ENCODE data around the gene EFL1. TPM values are rescaled to one million over a fixed set of nuclear protein-coding genes. Genes with fewer than 3 reads are reported as not detected.
"Not testable (repeated sequence)": the region's sequence is repeated elsewhere in the genome, so short reads cannot be mapped to it uniquely, and the experiment has no call there.

EFL1 gene
- total RNA-seq, 1 donor from 2014 or later = 13.8 TPM

DNA sequence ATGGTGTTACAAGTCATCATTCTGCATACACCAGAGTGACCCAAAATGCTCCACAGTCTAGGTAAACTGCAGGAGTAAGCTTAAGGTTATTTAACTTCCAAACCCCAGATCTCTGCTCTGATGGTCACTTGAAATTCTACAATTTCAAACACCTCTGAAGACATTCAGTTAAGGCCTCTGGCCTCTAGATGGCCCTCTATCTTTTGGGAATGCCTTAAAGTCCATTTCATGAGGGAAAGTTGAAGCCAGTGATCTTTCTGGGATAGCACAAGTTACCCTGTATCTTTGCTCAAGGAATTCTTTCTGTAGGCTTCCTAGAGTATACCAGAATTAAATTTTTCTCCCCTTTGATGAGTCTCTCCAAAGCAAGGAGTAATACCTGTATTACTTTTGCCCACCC is 18.7 kb upstream of the EFL1 start:
- H3K9me3 ChIP-seq; DNase-seq; ATAC-seq; intact Hi-C loops (cut with DNase I); H3K4me1 ChIP-seq; H3K4me3 ChIP-seq; H3K27ac ChIP-seq; H3K36me3 ChIP-seq: not testable (repeated sequence)
- TF ChIP-seq, protein P1, sequence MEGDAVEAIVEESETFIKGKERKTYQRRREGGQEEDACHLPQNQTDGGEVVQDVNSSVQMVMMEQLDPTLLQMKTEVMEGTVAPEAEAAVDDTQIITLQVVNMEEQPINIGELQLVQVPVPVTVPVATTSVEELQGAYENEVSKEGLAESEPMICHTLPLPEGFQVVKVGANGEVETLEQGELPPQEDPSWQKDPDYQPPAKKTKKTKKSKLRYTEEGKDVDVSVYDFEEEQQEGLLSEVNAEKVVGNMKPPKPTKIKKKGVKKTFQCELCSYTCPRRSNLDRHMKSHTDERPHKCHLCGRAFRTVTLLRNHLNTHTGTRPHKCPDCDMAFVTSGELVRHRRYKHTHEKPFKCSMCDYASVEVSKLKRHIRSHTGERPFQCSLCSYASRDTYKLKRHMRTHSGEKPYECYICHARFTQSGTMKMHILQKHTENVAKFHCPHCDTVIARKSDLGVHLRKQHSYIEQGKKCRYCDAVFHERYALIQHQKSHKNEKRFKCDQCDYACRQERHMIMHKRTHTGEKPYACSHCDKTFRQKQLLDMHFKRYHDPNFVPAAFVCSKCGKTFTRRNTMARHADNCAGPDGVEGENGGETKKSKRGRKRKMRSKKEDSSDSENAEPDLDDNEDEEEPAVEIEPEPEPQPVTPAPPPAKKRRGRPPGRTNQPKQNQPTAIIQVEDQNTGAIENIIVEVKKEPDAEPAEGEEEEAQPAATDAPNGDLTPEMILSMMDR (IDR thresholded peaks at IDR 0.05) = peak; percentile 32
- peaks cover 12% of the 10 kb centered on the region for H3K27me3 ChIP-seq

DNA sequence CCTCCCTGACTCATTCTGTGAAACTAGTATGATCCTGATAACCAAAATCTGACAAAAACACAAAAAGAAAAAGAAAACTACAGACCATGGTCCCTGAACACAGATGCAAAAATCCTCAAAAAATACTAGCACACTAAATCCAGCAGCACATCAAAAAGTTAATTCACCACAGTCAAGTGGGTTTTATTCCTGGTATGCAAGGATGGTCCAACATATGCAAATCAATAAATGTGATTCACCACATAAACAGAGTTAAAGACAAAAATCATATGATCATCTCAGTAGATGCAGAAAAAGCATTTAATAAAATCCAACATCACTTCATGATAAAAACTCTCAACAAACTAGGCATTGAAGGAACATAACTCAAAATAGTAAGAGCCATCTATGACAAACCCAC is 12.9 kb upstream of the EFL1 start:
- peaks cover 5% of the 10 kb centered on the region for H3K9me3 ChIP-seq
- no peak overlapping the region for H3K4me3 ChIP-seq
- no peak overlapping the region for H3K27ac ChIP-seq
- no peak for DNase-seq
- TF ChIP-seq, protein P1 (IDR thresholded peaks at IDR 0.05) = no peak
- peaks cover 12% of the 10 kb centered on the region for H3K27me3 ChIP-seq
- ATAC-seq = no peak
- intact Hi-C loops (cut with DNase I) = no loop called here
- H3K36me3 ChIP-seq = no peaks in the 10 kb centered on the region
- no peaks in the 10 kb centered on the region for H3K4me1 ChIP-seq

DNA sequence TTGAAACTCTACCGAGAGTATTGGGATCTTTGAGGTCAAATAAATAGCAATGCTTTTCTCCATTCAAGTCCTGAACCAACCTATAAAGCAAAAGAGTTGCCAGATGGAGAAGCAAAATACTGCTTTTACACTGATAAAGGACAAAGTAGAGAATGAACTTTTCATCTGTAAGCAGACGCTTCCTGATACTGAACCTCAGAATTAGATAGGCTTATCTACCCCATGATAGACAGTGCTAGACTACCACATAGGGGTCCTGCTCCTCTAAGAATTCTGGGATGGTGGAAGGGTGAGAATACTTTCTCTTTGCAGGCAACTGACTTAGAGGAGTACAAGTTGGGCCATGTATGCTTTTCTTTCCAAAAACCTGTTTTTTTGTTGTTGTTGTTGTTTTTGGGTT is 9.6 kb upstream of the EFL1 start:
- no peak for DNase-seq
- Histone ChIP-seq H3K9me3 (peaks cover 2% of the 10 kb centered on the region), H3K27me3 (no peaks in the 10 kb centered on the region), H3K4me1 (no peaks in the 10 kb centered on the region), H3K27ac (no peak overlapping the region), H3K36me3 (no peaks in the 10 kb centered on the region), H3K4me3 (no peak overlapping the region)
- TF ChIP-seq, protein P1 (IDR thresholded peaks at IDR 0.05) = no peak
- intact Hi-C loops (cut with DNase I) = no loop called here
- ATAC-seq = no peak

DNA sequence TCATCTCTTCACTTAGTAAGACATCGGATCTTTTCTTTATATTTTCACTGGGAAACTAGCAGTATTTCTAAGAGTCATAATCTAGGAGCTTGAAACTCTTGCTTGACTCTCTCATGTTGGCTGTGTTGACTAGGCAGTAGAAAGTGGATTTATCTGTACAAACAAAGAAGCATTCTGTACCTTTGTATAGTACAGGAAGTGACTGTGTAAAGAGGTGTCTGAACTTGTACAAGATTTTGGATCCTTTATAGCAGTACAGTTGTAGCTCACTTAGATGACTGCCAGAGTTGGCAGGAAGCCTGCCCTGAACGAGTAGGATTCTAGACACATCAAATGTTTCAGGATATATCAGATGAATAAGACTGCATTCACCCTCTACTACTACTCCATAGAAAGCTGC is 5.9 kb upstream of the EFL1 start:
- H3K4me3 ChIP-seq; ATAC-seq; H3K9me3 ChIP-seq; H3K4me1 ChIP-seq; H3K27me3 ChIP-seq; DNase-seq; intact Hi-C loops (cut with DNase I); H3K27ac ChIP-seq; H3K36me3 ChIP-seq: not testable (repeated sequence)

DNA sequence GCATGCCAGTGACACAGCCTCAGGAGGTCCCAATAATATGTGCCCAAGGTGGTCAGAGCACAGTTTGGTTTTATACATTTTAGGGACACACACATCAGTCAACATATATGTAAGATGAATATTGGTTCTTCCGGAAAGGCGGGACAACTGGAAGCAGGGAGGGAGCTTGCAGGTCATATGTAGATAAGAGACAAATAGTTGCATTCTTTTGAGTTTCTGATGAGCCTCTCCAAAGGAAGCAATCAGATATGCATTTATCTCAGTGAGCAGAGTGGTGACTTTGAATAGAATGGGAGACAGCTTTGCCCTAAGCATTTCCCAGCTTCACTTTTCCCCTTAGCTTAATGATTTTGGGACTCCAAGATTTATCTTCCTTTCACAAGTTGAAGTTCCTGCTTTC is 4.6 kb upstream of the EFL1 start:
- H3K4me1 ChIP-seq; H3K36me3 ChIP-seq; H3K4me3 ChIP-seq; H3K27ac ChIP-seq; intact Hi-C loops (cut with DNase I); DNase-seq; ATAC-seq; H3K9me3 ChIP-seq; H3K27me3 ChIP-seq: not testable (repeated sequence)

DNA sequence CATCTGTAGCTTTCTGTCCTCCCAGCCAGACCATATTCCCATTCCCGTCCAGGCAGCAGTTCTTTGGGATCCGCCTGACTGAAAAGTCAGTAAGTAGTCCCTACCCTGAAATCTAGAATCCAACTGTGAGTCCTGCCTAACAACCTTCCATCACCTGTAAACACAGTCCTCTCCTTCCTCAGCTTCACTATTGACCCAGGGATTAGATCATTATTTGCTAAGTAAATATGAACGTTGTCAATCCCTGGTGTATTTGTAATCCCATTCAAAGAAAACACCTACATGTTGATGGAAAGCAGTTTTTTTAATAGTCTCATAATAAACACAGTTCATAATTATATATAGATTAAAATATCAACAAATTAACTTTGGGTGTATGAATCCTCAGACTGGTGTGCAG is 816 bp upstream of the EFL1 start:
- H3K4me1 ChIP-seq = peaks cover 12% of the 10 kb centered on the region
- H3K4me3 ChIP-seq = peak overlapping the region; percentile 72
- intact Hi-C loops (cut with DNase I) = no loop called here
- H3K36me3 ChIP-seq = peaks cover 9% of the 10 kb centered on the region
- H3K27me3 ChIP-seq = no peaks in the 10 kb centered on the region
- no peak for ATAC-seq
- no peak overlapping the region for H3K27ac ChIP-seq
- TF ChIP-seq, protein P1 (IDR thresholded peaks at IDR 0.05) = no peak
- no peak for DNase-seq
- no peaks in the 10 kb centered on the region for H3K9me3 ChIP-seq

DNA sequence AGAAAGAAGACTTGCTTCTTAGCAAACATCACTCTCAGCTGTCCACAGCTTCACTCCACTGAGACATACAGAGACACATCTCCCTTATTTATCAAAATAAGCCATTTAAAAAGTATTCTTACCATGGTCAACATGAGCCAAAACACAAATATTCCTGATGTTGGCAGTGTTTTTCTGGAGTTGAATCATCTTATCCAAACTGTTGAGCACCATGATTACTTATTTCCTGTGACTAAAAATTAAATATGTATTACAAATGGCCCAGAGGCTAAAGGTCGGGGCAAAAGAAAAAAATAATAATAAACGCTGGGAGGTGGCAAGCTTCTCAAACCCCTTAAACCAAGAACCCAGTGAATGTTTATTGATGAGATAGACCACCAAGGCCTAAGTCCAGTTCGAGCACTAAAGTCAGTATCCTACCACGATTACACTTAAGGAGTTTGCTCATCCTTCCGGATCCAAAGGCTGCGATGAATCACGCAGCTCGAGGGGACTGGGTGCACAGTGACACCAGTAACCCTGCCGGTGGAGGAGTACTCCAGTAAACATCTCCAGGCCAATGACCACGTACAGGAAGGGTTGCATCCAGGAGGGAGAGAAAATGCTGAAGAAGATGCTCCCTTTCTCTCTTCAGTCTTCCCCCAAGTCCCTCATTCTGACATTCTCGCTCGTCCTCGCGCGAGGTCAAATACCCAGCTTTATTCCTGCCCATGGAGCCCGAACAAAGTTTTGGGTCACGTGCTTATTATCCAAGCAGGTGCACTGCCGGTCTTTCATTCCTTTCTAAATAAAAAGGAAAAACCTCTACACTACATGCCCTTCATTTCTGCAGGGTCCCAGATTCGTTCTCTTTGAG is 740 bp downstream of the EFL1 start:
- peaks cover 15% of the 10 kb centered on the region for H3K36me3 ChIP-seq
- H3K27ac ChIP-seq = peak overlapping the region; percentile 69
- peak; percentile 38 for ATAC-seq
- peak; percentile 63 for DNase-seq
- H3K27me3 ChIP-seq; H3K9me3 ChIP-seq; intact Hi-C loops (cut with DNase I): not testable (repeated sequence)
- peak overlapping the region; percentile 72 for H3K4me3 ChIP-seq
- peaks cover 12% of the 10 kb centered on the region for H3K4me1 ChIP-seq

DNA sequence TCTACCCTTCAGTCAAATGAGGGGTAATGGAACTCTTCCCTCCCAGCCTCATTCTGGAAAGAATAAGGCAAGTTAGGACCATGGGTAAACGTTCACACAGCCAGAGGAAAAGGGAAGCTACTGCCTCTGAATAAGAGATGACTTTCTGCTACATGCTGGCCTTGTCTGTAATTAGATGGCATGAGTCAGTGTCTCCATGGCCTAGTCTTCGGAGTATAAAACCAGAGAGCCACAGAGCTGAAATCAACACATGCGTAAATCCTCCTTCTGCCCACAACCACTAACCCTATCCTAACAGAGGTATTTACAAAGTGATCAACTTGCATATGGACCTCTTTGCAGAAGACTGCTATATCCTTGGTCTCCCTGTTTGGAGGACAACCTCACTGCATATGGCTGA is 14.3 kb downstream of the EFL1 start:
- H3K27me3 ChIP-seq; intact Hi-C loops (cut with DNase I); H3K4me3 ChIP-seq; H3K27ac ChIP-seq; H3K36me3 ChIP-seq; H3K9me3 ChIP-seq; ATAC-seq; DNase-seq; H3K4me1 ChIP-seq: not testable (repeated sequence)

DNA sequence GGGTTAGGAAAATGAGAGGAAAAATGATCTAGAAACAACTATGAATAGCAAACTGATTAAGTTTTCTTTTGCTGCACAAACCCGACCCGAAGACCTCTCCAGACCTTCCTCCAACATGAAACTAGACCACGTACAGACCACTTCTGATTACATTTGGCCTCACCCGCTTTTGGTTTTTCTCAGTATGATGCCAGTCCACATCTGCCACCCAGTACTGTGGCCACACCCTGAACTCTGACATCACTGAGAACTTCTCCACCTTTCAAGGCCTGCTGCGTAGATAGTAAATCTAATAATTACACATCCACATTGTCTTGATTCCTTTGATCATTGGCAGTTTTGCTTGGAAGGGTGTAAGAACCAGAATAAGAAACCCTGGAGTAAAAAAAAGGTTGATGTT is 16.6 kb downstream of the EFL1 start:
- H3K4me3 ChIP-seq; H3K27me3 ChIP-seq; H3K27ac ChIP-seq; DNase-seq; H3K9me3 ChIP-seq; H3K36me3 ChIP-seq; ATAC-seq; intact Hi-C loops (cut with DNase I); H3K4me1 ChIP-seq: not testable (repeated sequence)

DNA sequence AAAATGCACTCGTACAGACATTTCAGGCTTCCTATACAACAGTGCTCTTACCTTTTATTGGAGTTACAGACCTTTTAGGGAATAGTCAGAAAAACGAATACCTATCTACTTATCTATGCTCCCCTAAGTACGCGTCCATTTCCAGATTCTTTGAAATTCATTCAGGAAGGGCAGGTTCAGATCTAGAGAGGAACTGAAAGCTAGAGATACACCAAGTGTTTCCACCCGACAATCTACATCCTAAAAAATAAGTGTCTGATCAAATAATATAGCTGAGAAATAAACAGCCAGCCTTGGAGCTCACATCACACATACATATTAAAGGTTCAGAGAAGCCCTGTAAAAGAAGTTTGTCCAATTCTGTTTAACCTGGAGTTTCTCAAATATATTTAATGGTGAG is 18.9 kb downstream of the EFL1 start:
- H3K27me3 ChIP-seq; H3K4me3 ChIP-seq; H3K27ac ChIP-seq; H3K4me1 ChIP-seq; ATAC-seq; intact Hi-C loops (cut with DNase I); H3K9me3 ChIP-seq; DNase-seq: not testable (repeated sequence)
- H3K36me3 ChIP-seq = peaks cover 31% of the 10 kb centered on the region
